Aorta (tissue), 5 donors: ENCODE measurements around the gene HMCN1. TPM values are rescaled to one million over a fixed set of nuclear protein-coding genes. Genes with fewer than 3 reads are reported as not detected.

Experiments used
- ATAC-seq: fragments of 200-7000 bp; cut with Tn5 transposase; one replicate; pipeline ENCODE4 v1.9.1; 2022; ENCODE audit warnings: moderate library complexity; ENCODE audit not compliant: low FRiP score
- DNase-seq, 2 donors: peaks; one replicate each; pipeline ENCODE4 v3.0.0-alpha.2; 2020
- H3K27ac ChIP-seq, 2 donors: one replicate each; pipeline ENCODE4 v1.5.1; 2013; ENCODE audit warnings: low read length in 2 of 2, mild to moderate bottlenecking in 2 of 2, moderate library complexity in 2 of 2, control low read depth in 1 of 2, inconsistent platforms in 1 of 2, low read depth in 1 of 2
- H3K27me3 ChIP-seq, 2 donors: one replicate each; pipeline ENCODE4 v1.6.1; 2013; ENCODE audit warnings: control low read depth in 1 of 2, low read length in 1 of 2, mild to moderate bottlenecking in 1 of 2, moderate library complexity in 1 of 2; ENCODE audit not compliant: insufficient read depth in 2 of 2, control insufficient read depth in 1 of 2
- H3K36me3 ChIP-seq, 2 donors: one replicate each; pipeline ENCODE4 v1.6.1; 2013; ENCODE audit warnings: control low read depth in 1 of 2, low read length in 1 of 2, mild to moderate bottlenecking in 1 of 2; ENCODE audit not compliant: insufficient read depth in 2 of 2, control insufficient read depth in 1 of 2
- H3K4me1 ChIP-seq, 2 donors: one replicate each; pipeline ENCODE4 v1.6.1; 2013; ENCODE audit warnings: low read length in 2 of 2, control low read depth in 1 of 2, mild to moderate bottlenecking in 1 of 2, moderate library complexity in 1 of 2; ENCODE audit not compliant: insufficient read depth in 2 of 2, control insufficient read depth in 1 of 2
- H3K4me3 ChIP-seq, 2 donors: one replicate each; pipeline ENCODE4 v1.5.1; 2013; ENCODE audit warnings: low read length in 2 of 2, control low read depth in 1 of 2, mild to moderate bottlenecking in 1 of 2
- H3K9me3 ChIP-seq: one replicate; pipeline ENCODE4 v1.6.1; 2013; ENCODE audit warnings: mild to moderate bottlenecking, low read length; ENCODE audit not compliant: control insufficient read depth
- WGBS, 2 donors: extraction: QIAGEN DNeasy Blood & Tissue Kit; methylation state at CpG; one replicate each; pipeline ENCODE4 v1.1.7; 2013; 5-methylcytosine and 5-hydroxymethylcytosine counted together
- intact Hi-C, 2 donors: fragments of 100-400 bp; cut with DNase I; formaldehyde crosslinking; loops; one replicate each; pipeline versions ENCODE4 v1.14.2 to v1.15.0; 2022
- polyA plus RNA-seq, 2 donors: library from polyadenylated mRNA; stranded (reverse); fragments of 200-250 nt; gene quantifications; one replicate each; pipeline ENCODE4 v1.2.3, GENCODE V29; 2013
- total RNA-seq, 2 donors: library from RNA; stranded (reverse); fragmentation: NEBNext Ultra II Directional; extraction: Animal tissue kit (Norgen Biotek cat#: 25700); gene quantifications; one replicate each; pipeline ENCODE4 v1.2.1, GENCODE V29; 2021
- donor health status: healthy with polysubstance abuse.
- donor health status: Bipolar disorder and iron deficiency.
- donor health status: DM: no; HTN: no; CAD: no.
- donor health status: DM: no; HTN: no; CAD: no.
- donor health status: DM: yes; HTN: yes; CAD: no.

HMCN1 gene
- total and polyA plus RNA-seq, 4 donors, result 11.3 to 93.6 (median 50.0) TPM

DNA sequence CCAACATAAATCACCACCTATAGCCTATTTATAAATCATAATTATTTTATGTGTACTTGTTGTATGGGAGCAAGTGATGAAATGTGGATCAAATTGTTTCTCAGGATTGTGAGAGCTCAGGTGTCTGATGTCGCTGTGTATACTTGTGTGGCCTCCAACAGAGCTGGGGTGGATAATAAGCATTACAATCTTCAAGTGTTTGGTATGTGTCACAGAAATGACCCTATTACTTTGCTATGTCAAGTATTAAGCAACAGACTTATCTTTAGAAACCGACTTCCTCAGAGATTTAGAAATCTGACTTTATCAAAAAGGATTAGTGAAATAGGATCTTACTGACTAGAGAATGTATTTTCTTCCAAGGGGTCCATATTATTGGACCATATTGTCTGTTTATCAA is 360.0 kb downstream of the HMCN1 start:
- intact Hi-C loops, result no loop called here
- Histone ChIP-seq H3K4me3 (no peak overlapping the region), H3K4me1 (peaks cover 0 to 3% of the 10 kb centered on the region in 2 donors), H3K27ac (no peak overlapping the region), H3K27me3 (no peaks in the 10 kb centered on the region), H3K9me3 (no peaks in the 10 kb centered on the region), H3K36me3 (no peaks in the 10 kb centered on the region)
- no peak for DNase-seq
- 10 to 16% methylated on average over 2 of the region's 2 CpGs for WGBS, 2 donors
- no peak for ATAC-seq

DNA sequence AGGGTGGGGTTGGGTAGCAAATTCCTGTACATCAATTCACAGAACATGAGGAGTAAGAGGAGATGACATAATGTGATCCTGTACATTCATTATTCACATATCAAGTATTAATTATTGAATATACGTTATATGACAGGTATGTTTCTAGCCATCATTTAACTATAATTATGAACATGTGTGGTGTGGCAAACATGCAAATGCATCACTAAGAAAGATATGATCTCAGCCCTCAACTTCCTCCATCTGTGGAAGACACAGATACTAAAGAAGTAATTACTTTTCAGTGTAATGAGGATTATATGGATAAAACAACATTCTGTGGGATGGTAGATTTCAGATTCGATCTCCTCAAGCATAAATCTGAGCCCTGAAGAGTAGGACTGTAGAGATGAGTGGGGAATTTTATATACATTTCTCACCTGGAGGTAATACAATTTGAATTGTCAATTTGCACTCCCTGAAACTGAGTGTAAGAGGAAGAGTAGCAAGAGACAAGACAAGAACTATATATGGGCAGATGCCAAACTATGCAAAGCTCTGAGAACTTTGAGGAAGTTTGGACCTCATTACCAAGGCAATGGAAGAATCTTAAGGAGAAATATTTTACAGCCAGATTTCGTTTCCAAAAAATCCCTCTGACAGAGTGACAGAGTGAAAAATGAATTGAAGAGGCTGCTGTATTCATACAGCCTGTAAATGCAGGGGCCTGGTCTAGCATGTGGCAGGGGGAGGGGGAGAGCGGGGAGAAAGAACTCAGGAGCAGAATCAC is 365.3 kb downstream of the HMCN1 start:
- DNase-seq (no peak), ATAC-seq (no peak)
- Histone ChIP-seq H3K27me3 (no peaks in the 10 kb centered on the region), H3K36me3 (no peaks in the 10 kb centered on the region), H3K27ac (peak overlapping the region; percentile 22 to 48), H3K9me3 (no peaks in the 10 kb centered on the region), H3K4me1 (peaks cover 2 to 8% of the 10 kb centered on the region in 2 donors), H3K4me3 (no peak overlapping the region)
- intact Hi-C loops, result loop anchor here in 1 of 2 donors (5.0 to 10.0 kb wide), 2 partner anchors 235 to 367 kb away; partner anchors contain the start of gene HMCN1
- 64 to 65% methylated on average over 4 of the region's 4 CpGs for WGBS, 2 donors

DNA sequence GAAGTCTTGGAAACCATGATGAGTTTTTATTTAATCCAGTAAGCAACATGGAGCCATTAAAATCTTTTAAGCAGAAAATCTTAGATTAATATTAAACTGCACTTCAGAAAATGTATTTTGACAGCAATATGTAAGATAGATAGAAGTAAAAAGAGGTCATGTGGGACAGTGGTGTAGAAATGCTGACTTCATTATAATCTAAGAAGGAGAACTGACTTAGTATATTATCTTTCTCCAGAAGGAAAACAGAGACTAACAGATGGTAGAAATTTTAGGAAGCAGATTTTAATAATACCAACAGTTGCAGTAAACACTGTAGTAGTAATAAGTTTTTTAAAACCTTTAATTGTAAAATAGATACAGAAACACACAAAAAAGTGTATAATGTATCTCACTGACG is 367.9 kb downstream of the HMCN1 start:
- 7 to 13% methylated on average over 1 of the region's 1 CpG for WGBS, 2 donors
- no peak for ATAC-seq
- H3K36me3 ChIP-seq, result no peaks in the 10 kb centered on the region
- no peak for DNase-seq
- H3K9me3 ChIP-seq, result no peaks in the 10 kb centered on the region
- no peaks in the 10 kb centered on the region for H3K27me3 ChIP-seq
- no peak overlapping the region for H3K27ac ChIP-seq
- H3K4me3 ChIP-seq, result no peak overlapping the region
- H3K4me1 ChIP-seq, result peaks cover 2 to 8% of the 10 kb centered on the region in 2 donors
- intact Hi-C loops, result loop anchor here in 1 of 2 donors (5.0 to 10.0 kb wide), 2 partner anchors 237 to 370 kb away; partner anchors contain the start of gene HMCN1

DNA sequence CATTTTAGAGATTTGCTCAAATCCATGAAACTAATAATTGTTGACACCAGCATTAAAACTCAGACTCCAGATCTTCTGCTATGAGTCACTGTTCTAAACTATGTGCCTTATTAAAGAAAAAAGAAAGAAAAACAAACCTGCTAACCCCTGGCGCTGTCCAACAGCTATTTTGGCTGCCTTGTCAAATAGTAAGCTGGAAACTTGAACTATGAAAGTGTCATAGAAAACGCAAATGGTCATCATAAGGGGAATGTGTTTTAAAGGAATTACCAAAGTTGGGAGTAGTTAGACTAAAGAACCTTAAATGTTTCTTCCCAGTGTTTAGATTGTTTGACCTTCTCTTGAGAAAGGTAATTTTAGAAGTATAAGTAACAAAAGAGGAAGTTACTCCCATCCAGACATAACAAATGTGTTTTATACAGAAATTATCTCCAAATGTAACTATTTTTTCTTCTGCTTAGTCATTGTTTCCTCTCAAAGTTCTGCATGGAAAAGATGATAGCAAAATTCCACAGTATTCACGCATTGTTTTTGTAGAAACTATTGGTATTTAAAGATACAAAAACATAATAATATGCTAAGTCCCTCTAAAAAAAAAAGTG is 368.5 kb downstream of the HMCN1 start:
- Histone ChIP-seq H3K27me3 (no peaks in the 10 kb centered on the region), H3K27ac (no peak overlapping the region), H3K4me3 (no peak overlapping the region), H3K36me3 (no peaks in the 10 kb centered on the region), H3K4me1 (peaks cover 2 to 8% of the 10 kb centered on the region in 2 donors), H3K9me3 (no peaks in the 10 kb centered on the region)
- DNase-seq (peak; percentile 55 to 65), ATAC-seq (peak; percentile 84)
- intact Hi-C loops, result loop anchor here in 1 of 2 donors (5.0 to 10.0 kb wide), 2 partner anchors 238 to 370 kb away; partner anchors contain the start of gene HMCN1
- 0 to 2% methylated on average over 3 of the region's 3 CpGs for WGBS, 2 donors

DNA sequence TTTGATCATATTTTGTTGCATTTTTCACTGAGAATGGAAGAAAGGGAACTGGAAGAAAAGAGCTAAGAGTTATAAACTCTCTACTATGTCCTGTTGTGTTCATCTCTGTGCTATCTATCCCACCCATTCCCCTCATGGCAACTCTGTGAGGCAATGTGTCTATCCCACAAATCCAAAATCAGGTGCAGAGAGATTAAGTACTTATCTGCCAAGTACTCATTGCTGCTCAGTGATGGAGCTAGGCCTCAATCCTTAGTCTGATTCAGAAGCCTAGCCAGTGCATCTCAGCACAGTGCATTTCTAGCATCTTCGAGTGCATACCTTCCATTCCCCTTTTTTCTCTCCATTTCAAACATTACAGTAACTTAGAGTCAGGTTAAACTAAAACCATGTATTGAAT is 370.3 kb downstream of the HMCN1 start:
- Histone ChIP-seq H3K27me3 (no peaks in the 10 kb centered on the region), H3K27ac (peak overlapping the region; percentile 81 to 90), H3K4me3 (no peak overlapping the region), H3K9me3 (no peaks in the 10 kb centered on the region), H3K4me1 (peaks cover 2 to 6% of the 10 kb centered on the region in 2 donors), H3K36me3 (peaks cover 3 to 4% of the 10 kb centered on the region in 2 donors)
- intact Hi-C loops, result loop anchor here in 1 of 2 donors (5.0 to 10.0 kb wide), 2 partner anchors 240 to 372 kb away; partner anchors contain the start of gene HMCN1
- 79 to 94% methylated on average over 1 of the region's 1 CpG for WGBS, 2 donors
- no peak for DNase-seq
- no peak for ATAC-seq

DNA sequence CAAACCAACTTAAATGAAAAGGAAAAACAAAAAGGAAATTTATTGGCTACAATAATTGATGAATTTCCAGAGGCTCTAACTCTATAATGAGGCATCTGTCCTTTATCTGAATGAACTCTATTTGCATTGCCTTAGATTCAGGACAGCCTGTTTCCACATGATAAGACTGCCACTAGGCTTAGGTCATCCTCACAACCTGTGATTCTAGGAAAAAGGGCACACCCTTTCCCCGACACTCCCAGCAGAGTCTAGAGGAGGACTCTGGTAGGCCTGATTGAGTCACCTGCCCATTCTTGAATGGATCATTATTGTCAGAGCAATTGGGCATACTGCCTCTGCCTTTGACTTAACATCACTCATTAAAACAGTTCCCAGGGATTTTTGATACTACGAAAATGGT is 378.1 kb downstream of the HMCN1 start:
- intact Hi-C loops, result no loop called here
- Histone ChIP-seq H3K36me3 (peaks cover 7 to 8% of the 10 kb centered on the region in 2 donors), H3K4me1 (no peaks in the 10 kb centered on the region), H3K27ac (no peak overlapping the region), H3K4me3 (no peak overlapping the region), H3K9me3 (no peaks in the 10 kb centered on the region), H3K27me3 (no peaks in the 10 kb centered on the region)
- WGBS, 2 donors, result 94 to 98% methylated on average over 2 of the region's 2 CpGs
- ATAC-seq, result no peak
- DNase-seq, result no peak

DNA sequence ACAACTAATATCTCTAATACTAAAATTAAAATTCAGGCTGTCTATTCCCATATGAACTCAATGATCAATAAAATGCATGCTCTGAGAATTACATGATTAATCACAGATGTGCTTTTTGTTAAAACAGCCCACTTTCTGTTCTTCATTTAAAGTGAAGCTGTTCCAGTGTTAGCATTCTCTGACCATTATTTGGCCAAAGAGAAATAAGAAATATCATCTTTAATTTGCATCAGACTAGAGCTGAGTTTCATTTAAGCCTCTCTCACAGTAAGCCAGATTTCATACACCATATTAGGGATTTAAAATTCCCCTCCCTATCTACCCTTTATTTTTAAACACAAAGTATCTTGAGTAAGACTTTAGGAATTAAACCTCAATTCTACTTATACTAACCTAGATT is 379.3 kb downstream of the HMCN1 start:
- ATAC-seq, result no peak
- Histone ChIP-seq H3K4me3 (no peak overlapping the region), H3K36me3 (peaks cover 7 to 8% of the 10 kb centered on the region in 2 donors), H3K9me3 (no peaks in the 10 kb centered on the region), H3K27me3 (no peaks in the 10 kb centered on the region), H3K4me1 (no peaks in the 10 kb centered on the region), H3K27ac (no peak overlapping the region)
- intact Hi-C loops, result no loop called here
- no peak for DNase-seq

DNA sequence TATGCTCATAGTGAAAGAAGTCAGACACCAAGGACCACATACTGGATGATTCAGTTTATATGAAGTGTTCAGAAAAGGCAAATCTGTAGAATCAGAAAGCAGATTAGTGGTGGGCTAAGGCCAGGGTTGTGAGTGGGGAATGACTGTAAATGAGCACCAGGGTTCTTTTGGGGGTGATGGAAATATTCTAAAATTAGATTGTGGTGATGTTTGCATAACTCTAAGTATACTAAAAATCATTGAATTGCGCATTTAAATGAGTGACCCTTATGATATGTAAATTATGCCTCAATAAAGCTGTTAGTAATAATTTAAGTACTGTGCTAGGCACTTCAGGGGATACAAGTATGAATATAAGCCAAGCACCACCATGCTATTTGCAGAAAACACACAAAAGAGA is 384.5 kb downstream of the HMCN1 start:
- no peak overlapping the region for H3K27ac ChIP-seq
- no peaks in the 10 kb centered on the region for H3K9me3 ChIP-seq
- DNase-seq (no peak), ATAC-seq (no peak)
- no peak overlapping the region for H3K4me3 ChIP-seq
- H3K4me1 ChIP-seq, result no peaks in the 10 kb centered on the region
- peaks cover 4 to 5% of the 10 kb centered on the region in 2 donors for H3K36me3 ChIP-seq
- 95 to 100% methylated on average over 1 of the region's 1 CpG for whole genome bisulfite sequencing, 2 donors
- H3K27me3 ChIP-seq, result no peaks in the 10 kb centered on the region
- intact Hi-C loops, result no loop called here

DNA sequence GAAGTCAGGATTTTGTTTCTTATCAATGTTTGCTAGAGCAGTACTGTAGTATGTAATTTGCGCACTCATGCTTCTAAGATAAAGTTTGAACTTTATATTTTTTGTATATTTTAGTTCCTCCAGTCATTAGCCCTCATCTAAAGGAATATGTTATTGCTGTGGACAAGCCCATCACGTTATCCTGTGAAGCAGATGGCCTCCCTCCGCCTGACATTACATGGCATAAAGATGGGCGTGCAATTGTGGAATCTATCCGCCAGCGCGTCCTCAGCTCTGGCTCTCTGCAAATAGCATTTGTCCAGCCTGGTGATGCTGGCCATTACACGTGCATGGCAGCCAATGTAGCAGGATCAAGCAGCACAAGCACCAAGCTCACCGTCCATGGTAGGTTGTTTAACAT is 388.6 kb downstream of the HMCN1 start:
- DNase-seq (no peak), ATAC-seq (no peak)
- H3K36me3 ChIP-seq, result peaks cover 4 to 5% of the 10 kb centered on the region in 2 donors
- intact Hi-C loops, result no loop called here
- 94 to 95% methylated on average over 9 of the region's 9 CpGs for WGBS, 2 donors
- no peak overlapping the region for H3K4me3 ChIP-seq
- no peaks in the 10 kb centered on the region for H3K4me1 ChIP-seq
- H3K27me3 ChIP-seq, result no peaks in the 10 kb centered on the region
- no peak overlapping the region for H3K27ac ChIP-seq
- no peaks in the 10 kb centered on the region for H3K9me3 ChIP-seq
